OCI-LY7 (cell line): ENCODE measurements around the gene RPL31. TPM values are rescaled to one million over a fixed set of nuclear protein-coding genes. Genes with fewer than 3 reads are reported as not detected.

ENCODE experiments used
- BruUV-seq: library from RNA; stranded (reverse); fragments of 400-500 nt; replicated peaks from 2 replicates; lab custom pipeline; 2021; lab: Mats Ljungman, UMichigan
- CTCF ChIA-PET: fragments of 300-600 bp; sonication (Branson Sonifier 250); formaldehyde crosslinking; loops from one replicate; lab custom pipeline; 2022; ENCODE audit warnings: antibody characterized with exemption; ENCODE audit not compliant: unreplicated experiment; lab: Charles Lee
- POLR2A ChIA-PET: fragments of 300-600 bp; sonication (Branson Sonifier 250); formaldehyde crosslinking; loops from one replicate; lab custom pipeline; 2022; ENCODE audit warnings: antibody characterized with exemption; lab: Charles Lee
- DNase-seq: peaks from one replicate; pipeline ENCODE4 v3.0.0-alpha.2; 2015; ENCODE audit warnings: low spot score
- H2AFZ ChIP-seq: fragments of 200-600 bp; sonication (generic), shearing (Covaris generic); 2 replicates; pipeline ENCODE4 v1.6.1; 2014; ENCODE audit warnings: mild to moderate bottlenecking, antibody characterized with exemption, low read length, moderate library complexity
- H3K27ac ChIP-seq: fragments of 200-600 bp; sonication (generic); 2 replicates; pipeline ENCODE4 v1.5.1; 2014; ENCODE audit warnings: mixed run types, low read depth, mild to moderate bottlenecking, moderate library complexity, low read length, inconsistent platforms; ENCODE audit not compliant: poor library complexity, severe bottlenecking
- H3K36me3 ChIP-seq: fragments of 200-600 bp; sonication (generic); 2 replicates; pipeline ENCODE4 v1.6.1; 2014; ENCODE audit warnings: mild to moderate bottlenecking, antibody characterized with exemption, low read length, moderate library complexity, mixed read lengths; ENCODE audit not compliant: insufficient read depth
- H3K4me1 ChIP-seq: fragments of 200-600 bp; sonication (generic); 2 replicates; pipeline ENCODE4 v1.5.1; 2014; ENCODE audit warnings: mild to moderate bottlenecking, low read length; ENCODE audit not compliant: insufficient read depth, poor library complexity, severe bottlenecking
- H3K4me2 ChIP-seq: fragments of 200-600 bp; sonication (generic); 2 replicates; pipeline ENCODE4 v1.6.1; 2014; ENCODE audit warnings: mild to moderate bottlenecking, low read length
- H3K4me3 ChIP-seq: fragments of 200-600 bp; sonication (generic); 2 replicates; pipeline ENCODE4 v1.5.1; 2014; ENCODE audit warnings: mild to moderate bottlenecking, low read depth, low read length; ENCODE audit not compliant: poor library complexity, severe bottlenecking
- H3K79me2 ChIP-seq: fragments of 200-600 bp; sonication (generic); 2 replicates; pipeline ENCODE4 v1.6.1; 2016; ENCODE audit warnings: low read depth, mild to moderate bottlenecking, low read length, moderate library complexity, mixed read lengths; ENCODE audit not compliant: insufficient read depth
- H3K9me2 ChIP-seq: fragments of 200-600 bp; sonication (generic); 2 replicates; pipeline ENCODE4 v1.6.1; 2016; ENCODE audit warnings: mild to moderate bottlenecking, low read length, mixed read lengths; ENCODE audit not compliant: insufficient read depth
- H3K9me3 ChIP-seq: fragments of 200-600 bp; sonication (generic); 2 replicates; pipeline ENCODE4 v1.6.1; 2014; ENCODE audit warnings: mild to moderate bottlenecking, mixed run types, low read length, mixed read lengths
- H4K20me1 ChIP-seq: fragments of 200-600 bp; sonication (generic); 2 replicates; pipeline ENCODE4 v1.6.1; 2014; ENCODE audit warnings: mild to moderate bottlenecking, antibody characterized with exemption, low read length, moderate library complexity, mixed read lengths; ENCODE audit not compliant: insufficient read depth
- EZH2phosphoT487 ChIP-seq: fragments of 200-600 bp; sonication (generic); IDR thresholded peaks from 2 replicates; pipeline ENCODE4 v1.6.1; 2018; ENCODE audit warnings: low read depth, borderline replicate concordance, mild to moderate bottlenecking, mixed run types, antibody characterized with exemption, low read length, moderate library complexity, mixed read lengths
- intact Hi-C: fragments of 100-400 bp; cut with micrococcal nuclease; formaldehyde crosslinking; loops from one replicate; pipeline ENCODE4 v1.10.0; 2022; ENCODE audit not compliant: unreplicated experiment
- total RNA-seq, 2 experiments: library from RNA; depleted of rRNA in 1 of 2; stranded (reverse); fragments of >200 nt in 1 of 2; shearing (Covaris generic) in 1 of 2; gene quantifications; 2 replicates each; pipeline ENCODE4 v1.2.3, GENCODE V29; 2014 to 2022
- TF ChIP-seq, protein P1 (sequence below): fragments of 200-600 bp; sonication (generic); conservative IDR thresholded peaks from 2 replicates; pipeline ENCODE4 v1.5.1; 2014; ENCODE audit warnings: mild to moderate bottlenecking, antibody characterized with exemption, low read length, moderate library complexity, mixed read lengths

Gene RPL31
- total RNA-seq, 2 experiments from 2014 or later, result 1,348 to 1,991 TPM

DNA sequence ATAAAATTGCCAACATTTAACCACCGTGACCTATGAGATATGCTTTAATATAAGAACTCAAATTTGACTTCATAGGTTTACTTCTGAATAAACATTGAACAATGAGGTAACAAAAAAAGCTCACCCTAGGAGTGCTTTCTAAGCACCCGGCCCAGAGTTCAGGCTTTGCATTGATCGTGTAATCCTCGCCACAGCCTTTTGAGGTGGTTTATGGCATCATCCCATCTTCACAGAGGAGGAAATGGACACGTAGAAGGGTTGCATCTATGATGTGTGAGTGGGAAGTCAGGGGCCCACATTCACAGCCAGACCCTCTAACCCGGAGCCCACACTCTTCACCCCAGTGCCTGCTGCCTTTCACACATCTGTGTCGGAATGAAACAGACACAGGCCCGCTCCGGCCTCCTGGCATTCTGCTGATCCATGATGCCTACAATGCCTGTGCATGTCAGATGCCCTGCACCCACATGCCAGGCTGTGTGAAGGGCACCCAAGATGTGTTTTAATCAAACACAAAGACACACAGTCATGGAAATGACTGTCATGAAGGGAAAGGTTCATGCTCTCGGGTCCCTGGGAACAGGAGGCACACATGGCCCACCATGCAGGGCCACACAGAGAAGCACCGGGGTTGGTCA, 48.6 kb upstream of the RPL31 start:
- H3K9me2 ChIP-seq, result no peaks in the 10 kb centered on the region
- CTCF ChIA-PET, result no interaction called here
- H3K79me2 ChIP-seq, result no peaks in the 10 kb centered on the region
- no peaks in the 10 kb centered on the region for H4K20me1 ChIP-seq
- no peak overlapping the region for H3K27ac ChIP-seq
- no peak overlapping the region for H2AFZ ChIP-seq
- POLR2A ChIA-PET, result no interaction called here
- no peak for DNase-seq
- intact Hi-C loops, result no loop called here
- no peaks in the 10 kb centered on the region for H3K9me3 ChIP-seq
- H3K4me3 ChIP-seq, result no peak overlapping the region
- no peaks in the 10 kb centered on the region for H3K36me3 ChIP-seq
- no peaks in the 10 kb centered on the region for H3K4me1 ChIP-seq
- TF ChIP-seq EZH2phosphoT487, result no peak
- TF ChIP-seq, protein P1, sequence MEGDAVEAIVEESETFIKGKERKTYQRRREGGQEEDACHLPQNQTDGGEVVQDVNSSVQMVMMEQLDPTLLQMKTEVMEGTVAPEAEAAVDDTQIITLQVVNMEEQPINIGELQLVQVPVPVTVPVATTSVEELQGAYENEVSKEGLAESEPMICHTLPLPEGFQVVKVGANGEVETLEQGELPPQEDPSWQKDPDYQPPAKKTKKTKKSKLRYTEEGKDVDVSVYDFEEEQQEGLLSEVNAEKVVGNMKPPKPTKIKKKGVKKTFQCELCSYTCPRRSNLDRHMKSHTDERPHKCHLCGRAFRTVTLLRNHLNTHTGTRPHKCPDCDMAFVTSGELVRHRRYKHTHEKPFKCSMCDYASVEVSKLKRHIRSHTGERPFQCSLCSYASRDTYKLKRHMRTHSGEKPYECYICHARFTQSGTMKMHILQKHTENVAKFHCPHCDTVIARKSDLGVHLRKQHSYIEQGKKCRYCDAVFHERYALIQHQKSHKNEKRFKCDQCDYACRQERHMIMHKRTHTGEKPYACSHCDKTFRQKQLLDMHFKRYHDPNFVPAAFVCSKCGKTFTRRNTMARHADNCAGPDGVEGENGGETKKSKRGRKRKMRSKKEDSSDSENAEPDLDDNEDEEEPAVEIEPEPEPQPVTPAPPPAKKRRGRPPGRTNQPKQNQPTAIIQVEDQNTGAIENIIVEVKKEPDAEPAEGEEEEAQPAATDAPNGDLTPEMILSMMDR, result no peak
- BruUV-seq, result no TSS peak
- no peak overlapping the region for H3K4me2 ChIP-seq

DNA sequence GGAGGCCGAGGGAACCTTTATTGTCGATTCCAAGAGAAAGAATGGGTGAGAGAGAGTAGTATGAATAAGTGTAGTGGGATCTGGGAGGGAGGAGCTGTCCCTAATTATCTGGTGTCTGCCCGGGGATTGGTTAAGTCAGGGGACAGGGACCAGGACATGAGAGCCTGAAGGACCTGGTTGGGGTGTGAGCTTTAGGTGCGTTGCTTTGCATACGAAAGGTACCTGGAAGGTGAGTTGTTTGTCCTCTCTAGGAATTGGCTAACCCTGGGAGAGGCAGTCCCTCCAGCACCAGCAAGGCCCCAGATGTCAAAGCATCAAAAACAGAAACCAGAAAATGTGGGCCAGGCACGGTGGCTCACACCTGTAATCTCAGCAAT, 48.1 kb upstream of the RPL31 start:
- Histone ChIP-seq H3K79me2 (no peaks in the 10 kb centered on the region), H3K4me2 (no peak overlapping the region), H3K9me2 (no peaks in the 10 kb centered on the region), H3K4me1 (no peaks in the 10 kb centered on the region), H3K27ac (no peak overlapping the region), H3K4me3 (no peak overlapping the region), H3K9me3 (no peaks in the 10 kb centered on the region), H4K20me1 (no peaks in the 10 kb centered on the region), H3K36me3 (no peaks in the 10 kb centered on the region), H2AFZ (no peak overlapping the region)
- ChIA-PET POLR2A (no interaction called here), CTCF (no interaction called here)
- intact Hi-C loops, result no loop called here
- TF ChIP-seq EZH2phosphoT487, result no peak
- TF ChIP-seq, protein P1, result no peak
- no TSS peak for BruUV-seq
- no peak for DNase-seq

DNA sequence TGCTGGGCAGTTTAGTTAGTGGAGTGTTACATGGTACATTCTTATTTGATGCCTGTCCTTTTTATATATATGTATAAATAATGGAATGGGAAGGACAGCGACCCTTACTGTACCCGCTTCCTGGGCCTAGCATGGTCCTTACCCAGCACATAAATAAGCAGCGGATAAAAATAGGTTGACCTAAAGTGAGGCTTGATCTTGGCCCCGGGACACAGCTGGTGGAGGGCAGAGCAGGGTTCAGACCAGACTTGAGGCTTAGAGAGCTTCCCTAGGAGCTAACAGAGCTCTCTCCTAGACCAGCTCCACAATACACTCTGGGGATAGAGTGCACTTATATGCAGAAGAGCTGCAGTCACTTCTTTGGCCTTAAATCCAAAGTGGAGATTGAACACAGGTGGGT, 46.9 kb upstream of the RPL31 start:
- TF ChIP-seq, protein P1, result no peak
- no peak for TF ChIP-seq EZH2phosphoT487
- Histone ChIP-seq H3K4me2 (no peak overlapping the region), H3K9me2 (no peaks in the 10 kb centered on the region), H2AFZ (no peak overlapping the region), H3K27ac (no peak overlapping the region), H4K20me1 (no peaks in the 10 kb centered on the region), H3K4me3 (no peak overlapping the region), H3K9me3 (no peaks in the 10 kb centered on the region), H3K36me3 (no peaks in the 10 kb centered on the region), H3K4me1 (no peaks in the 10 kb centered on the region), H3K79me2 (no peaks in the 10 kb centered on the region)
- no peak for DNase-seq
- intact Hi-C loops, result no loop called here
- ChIA-PET POLR2A (no interaction called here), CTCF (no interaction called here)
- no TSS peak for BruUV-seq
